H1 (cell line): Measurements from ENCODE around the gene RLBP1. TPM values are rescaled to one million over a fixed set of nuclear protein-coding genes. Genes with fewer than 3 reads are reported as not detected.

ENCODE experiments used
- CTCF ChIA-PET: fragments of 300-600 bp; sonication (Branson Sonifier 250); formaldehyde crosslinking; loops from one replicate; lab custom pipeline; 2021; ENCODE audit not compliant: partially characterized antibody; lab: Charles Lee
- POLR2A ChIA-PET: fragments of 300-600 bp; sonication (Branson Sonifier 250); formaldehyde crosslinking; loops from one replicate; lab custom pipeline; 2021; ENCODE audit warnings: inconsistent platforms; ENCODE audit not compliant: partially characterized antibody; lab: Charles Lee
- DNase-seq, 2 experiments: peaks; one replicate each; pipeline versions ENCODE4 v3.0.0 to v3.0.0-alpha.2; 2010 to 2022; ENCODE audit warnings: low spot score in 2 of 2, low read depth in 1 of 2, mixed read lengths in 1 of 2
- FAIRE-seq: peaks from 2 replicates; lab custom pipeline; 2011; peaks lifted over from hg19 to GRCh38; lab: Jason Lieb, UNC
- H2AFZ ChIP-seq: 2 replicates; pipeline ENCODE4 v1.8.1; 2012; ENCODE audit warnings: low read length, inconsistent platforms
- H2AK5ac ChIP-seq: 2 replicates; pipeline ENCODE4 v1.6.1; 2013; ENCODE audit warnings: low read depth, low read length
- H2BK120ac ChIP-seq: replicated peaks from 2 replicates; pipeline ENCODE3; 2013; ENCODE audit warnings: low read depth, low read length, inconsistent platforms
- H2BK12ac ChIP-seq: 2 replicates; pipeline ENCODE4 v1.6.1; 2013; ENCODE audit warnings: low read depth, low read length
- H2BK15ac ChIP-seq: 2 replicates; pipeline ENCODE4 v1.6.1; 2013; ENCODE audit warnings: low read length
- H2BK20ac ChIP-seq: 2 replicates; pipeline ENCODE4 v1.6.1; 2013; ENCODE audit warnings: low read length
- H2BK5ac ChIP-seq: 2 replicates; pipeline ENCODE4 v1.6.1; 2013; ENCODE audit warnings: low read depth, low read length
- H3K14ac ChIP-seq: 2 replicates; pipeline ENCODE4 v1.6.1; 2013; ENCODE audit warnings: inconsistent platforms; ENCODE audit not compliant: insufficient read length
- H3K18ac ChIP-seq: 2 replicates; pipeline ENCODE4 v1.6.1; 2013; ENCODE audit warnings: low read length; ENCODE audit errors: extremely low read depth
- H3K23ac ChIP-seq: 2 replicates; pipeline ENCODE4 v1.6.1; 2013; ENCODE audit warnings: inconsistent platforms; ENCODE audit not compliant: insufficient read length
- H3K23me2 ChIP-seq: 2 replicates; pipeline ENCODE4 v1.6.1; 2013; ENCODE audit warnings: low read depth, low read length
- H3K27ac ChIP-seq: 2 replicates; pipeline ENCODE4 v1.6.1; 2011; ENCODE audit warnings: low read depth, low read length, inconsistent platforms
- H3K27me3 ChIP-seq, 4 experiments: replicated peaks in 1 of 4; 1 replicate in 1 of 4; 2 replicates in 3 of 4; pipeline versions ENCODE4 v1.6.1 to v1.8.1; 2011 to 2013; ENCODE audit warnings: low read length in 3 of 4, mild to moderate bottlenecking in 3 of 4, inconsistent platforms in 2 of 4, mixed read lengths in 2 of 4, moderate library complexity in 1 of 4; ENCODE audit not compliant: control insufficient read depth in 3 of 4, insufficient read depth in 3 of 4; ENCODE audit errors: extremely low read depth in 1 of 4
- H3K36me3 ChIP-seq, 4 experiments: 2 replicates each; pipeline versions ENCODE4 v1.6.1 to v1.8.1; 2011 to 2013; ENCODE audit warnings: mild to moderate bottlenecking in 4 of 4, low read length in 3 of 4, moderate library complexity in 2 of 4, control low read depth in 1 of 4, inconsistent platforms in 1 of 4; ENCODE audit not compliant: insufficient read depth in 4 of 4, control insufficient read depth in 2 of 4
- H3K4ac ChIP-seq: replicated peaks from 2 replicates; pipeline ENCODE3; 2013; ENCODE audit warnings: low read length, low read depth, mixed read lengths, inconsistent platforms; ENCODE audit not compliant: insufficient read length
- H3K4me1 ChIP-seq, 4 experiments: replicated peaks in 1 of 4; 1 replicate in 1 of 4; 2 replicates in 3 of 4; pipeline versions ENCODE4 v1.6.1 to v1.8.1; 2011 to 2013; ENCODE audit warnings: low read length in 3 of 4, inconsistent platforms in 2 of 4, mixed read lengths in 1 of 4; ENCODE audit not compliant: insufficient read depth in 4 of 4, control insufficient read depth in 3 of 4
- H3K4me2 ChIP-seq, 2 experiments: 2 replicates each; pipeline versions ENCODE4 v1.6.1 to v1.8.1; 2011 to 2013; ENCODE audit warnings: low read depth in 2 of 2, low read length in 2 of 2, control low read depth in 1 of 2, inconsistent platforms in 1 of 2, mild to moderate bottlenecking in 1 of 2; ENCODE audit not compliant: insufficient read depth in 1 of 2
- H3K4me3 ChIP-seq, 4 experiments: fragments of 200-600, 300-600 bp in 1 of 4; sonication (generic), shearing (Covaris generic), sonication (Bioruptor Twin) in 1 of 4; 2 replicates each; pipeline versions ENCODE4 v1.5.1 to v1.8.1; 2011 to 2016; ENCODE audit warnings: low read length in 4 of 4, low read depth in 3 of 4, control low read depth in 2 of 4, inconsistent platforms in 2 of 4, mild to moderate bottlenecking in 2 of 4, mixed read lengths in 1 of 4, moderate library complexity in 1 of 4; ENCODE audit not compliant: insufficient read depth in 2 of 4; ENCODE audit errors: extremely low read depth in 1 of 4
- H3K56ac ChIP-seq: replicated peaks from 2 replicates; pipeline ENCODE3; 2013; ENCODE audit warnings: low read depth, mild to moderate bottlenecking, mixed read lengths, low read length, inconsistent platforms; ENCODE audit not compliant: insufficient read length
- H3K79me1 ChIP-seq: 2 replicates; pipeline ENCODE4 v1.6.1; 2013; ENCODE audit warnings: low read depth, low read length, control low read depth
- H3K79me2 ChIP-seq, 2 experiments: 2 replicates each; pipeline versions ENCODE4 v1.6.1 to v1.8.1; 2012 to 2013; ENCODE audit warnings: low read length in 2 of 2, mild to moderate bottlenecking in 2 of 2, inconsistent platforms in 1 of 2; ENCODE audit not compliant: insufficient read depth in 2 of 2, control insufficient read depth in 1 of 2
- H3K9ac ChIP-seq, 4 experiments: replicated peaks in 1 of 4; 1 replicate in 1 of 4; 2 replicates in 3 of 4; pipeline versions ENCODE4 v1.6.1 to v1.8.1; 2011 to 2013; ENCODE audit warnings: low read depth in 3 of 4, low read length in 3 of 4, control low read depth in 2 of 4, mild to moderate bottlenecking in 2 of 4, moderate library complexity in 2 of 4, inconsistent platforms in 1 of 4; ENCODE audit errors: extremely low read depth in 1 of 4
- H3K9me3 ChIP-seq, 2 experiments: 2 replicates each; pipeline versions ENCODE4 v1.6.1 to v1.8.1; 2012 to 2013; ENCODE audit warnings: mild to moderate bottlenecking in 2 of 2, moderate library complexity in 2 of 2, control low read depth in 1 of 2, inconsistent platforms in 1 of 2, low read depth in 1 of 2, low read length in 1 of 2, mixed read lengths in 1 of 2; ENCODE audit not compliant: insufficient read depth in 2 of 2
- H4K20me1 ChIP-seq, 2 experiments: replicated peaks in 1 of 2; 2 replicates each; pipeline versions ENCODE3 to v1.8.1; 2011 to 2013; ENCODE audit warnings: inconsistent platforms in 2 of 2, low read length in 2 of 2, mild to moderate bottlenecking in 1 of 2; ENCODE audit not compliant: insufficient read depth in 2 of 2, control insufficient read depth in 1 of 2
- H4K5ac ChIP-seq: 2 replicates; pipeline ENCODE4 v1.6.1; 2013; ENCODE audit warnings: low read length, low read depth, mixed read lengths, inconsistent platforms; ENCODE audit not compliant: insufficient read length
- H4K8ac ChIP-seq: 2 replicates; pipeline ENCODE4 v1.8.0; 2013; ENCODE audit warnings: mild to moderate bottlenecking, moderate library complexity, low read length, inconsistent platforms; ENCODE audit not compliant: insufficient read depth; ENCODE audit errors: extremely low read depth
- H4K91ac ChIP-seq: replicated peaks from 2 replicates; pipeline ENCODE3; 2013; ENCODE audit warnings: low read length, mixed read lengths, inconsistent platforms; ENCODE audit not compliant: insufficient read length
- EP300 ChIP-seq, 2 experiments: IDR thresholded peaks; 1 replicate in 1 of 2; 2 replicates in 1 of 2; pipeline ENCODE4 v1.6.1; 2011 to 2012; ENCODE audit warnings: low read depth in 2 of 2, low read length in 2 of 2, mild to moderate bottlenecking in 2 of 2, borderline replicate concordance in 1 of 2, inconsistent platforms in 1 of 2, moderate library complexity in 1 of 2
- WGBS, 2 experiments: shearing (Covaris generic) in 1 of 2; methylation state at CpG; one replicate each; pipeline versions ENCODE4 v1.1.6 to v1.1.7; 2013 to 2015; ENCODE audit warnings: low lambda C conversion rate in 2 of 2, mixed read lengths in 2 of 2, inconsistent platforms in 1 of 2, low coverage in 1 of 2, missing lambda C conversion rate in 1 of 2; ENCODE audit not compliant: insufficient replicate concordance in 2 of 2, insufficient coverage in 1 of 2, insufficient read length in 1 of 2; ENCODE audit errors: extremely low coverage in 1 of 2, missing lambda C conversion rate in 1 of 2; 5-methylcytosine and 5-hydroxymethylcytosine counted together
- polyA plus RNA-seq, 7 experiments: library from polyadenylated mRNA; depleted of rRNA in 3 of 7; stranded (reverse) in 5 of 7; unstranded in 2 of 7; fragments of >200 nt in 5 of 7; fragments of 200-250 nt in 2 of 7; gene quantifications; 1 replicate in 5 of 7; 2 replicates in 1 of 7; 4 replicates in 1 of 7; pipeline versions ENCODE4 v1.2.1 to v1.2.3, GENCODE V29; 2011 to 2013; ENCODE audit warnings: missing spikeins in 2 of 7, mixed read lengths in 2 of 7
- total RNA-seq: library from RNA; stranded (reverse); fragmentation: NEBNext Ultra II Directional; extraction: Animal tissue kit (Norgen Biotek cat#: 25700); gene quantifications from 2 replicates; pipeline ENCODE4 v1.2.1, GENCODE V29; 2021

The RLBP1 gene
- total and polyA plus RNA-seq, 2 of the 8 experiments (the other 6 are each of a cell fraction or from before 2014, with no cell fraction given) = 0.05 TPM; not detected in 1

DNA sequence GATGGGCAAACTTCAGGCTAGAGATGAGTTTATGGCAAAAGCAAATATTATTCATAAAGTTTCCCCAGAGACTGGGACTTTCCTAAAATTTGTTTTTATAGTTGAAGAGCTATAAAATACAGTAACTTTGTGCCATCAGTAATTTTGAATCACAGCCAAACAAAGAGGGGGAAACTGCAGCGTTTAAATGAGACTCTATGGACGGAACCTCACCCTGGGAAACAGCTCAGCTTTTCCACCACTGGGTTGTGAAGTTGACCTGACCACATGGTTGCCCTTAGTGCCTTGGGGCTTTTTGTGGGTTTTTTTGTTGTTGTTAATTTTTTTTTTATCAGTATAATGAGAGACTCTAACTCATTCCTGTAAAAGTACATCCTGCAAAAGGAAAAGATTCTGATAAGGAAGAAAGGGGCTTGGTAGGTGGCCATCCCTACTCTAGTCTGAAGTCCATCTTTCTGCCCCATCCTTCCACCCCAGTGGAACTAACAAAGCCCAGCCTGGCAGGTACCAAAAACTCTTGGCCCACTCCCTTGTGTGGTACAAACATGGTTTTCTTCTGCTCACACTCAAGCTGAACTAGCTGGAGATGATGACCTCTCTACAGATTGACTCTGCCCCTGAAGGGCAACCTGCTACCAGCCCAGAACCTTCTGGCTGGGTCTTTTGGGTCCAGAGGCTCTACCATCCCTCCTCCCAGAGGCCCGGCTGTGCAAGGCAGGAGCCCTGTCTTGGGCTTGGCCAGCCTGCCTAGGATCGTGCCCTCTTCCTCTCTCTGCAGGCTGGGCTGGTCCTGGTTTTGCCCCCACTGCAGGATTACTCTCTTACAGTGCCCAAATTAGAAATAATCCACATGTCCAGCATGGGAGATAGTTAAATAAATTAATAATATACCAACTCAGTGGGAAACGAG, 41.2 kb downstream of the RLBP1 start:
- Histone ChIP-seq H2BK120ac (no peak overlapping the region), H3K4me2 (no peak overlapping the region), H3K9ac (no peak overlapping the region), H3K4me1 (no peaks in the 10 kb centered on the region; a peak in 1 of 7 replicates), H2BK5ac (no peak overlapping the region), H3K23ac (no peak overlapping the region), H2AK5ac (no peak overlapping the region), H3K14ac (no peak overlapping the region), H2BK15ac (no peak overlapping the region), H3K27me3 (no peaks in the 10 kb centered on the region), H3K79me2 (no peaks in the 10 kb centered on the region), H4K8ac (no peak overlapping the region), H3K27ac (no peak overlapping the region), H3K23me2 (no peaks in the 10 kb centered on the region; the same call in 1 of the 2 replicates), H2BK20ac (no peak overlapping the region), H3K4me3 (no peak overlapping the region), H3K4ac (no peak overlapping the region), H4K5ac (no peak overlapping the region), H3K56ac (no peak overlapping the region), H2AFZ (no peak overlapping the region), H3K36me3 (peaks cover 0 to 3% (median 0%) of the 10 kb centered on the region in 4 experiments; a peak in 1 of 8 replicates), H3K18ac (no peak overlapping the region), H3K9me3 (no peaks in the 10 kb centered on the region), H4K91ac (no peak overlapping the region), H2BK12ac (no peak overlapping the region), H3K79me1 (no peaks in the 10 kb centered on the region; the same call in 1 of the 2 replicates), H4K20me1 (no peaks in the 10 kb centered on the region)
- WGBS, 2 experiments = 82% methylated on average over 5 of the region's 5 CpGs; no CpG with 5 or more reads in 1 of the 2 experiments
- no peak for DNase-seq
- CTCF ChIA-PET = interaction anchor here (0.7 to 10.5 kb wide), 14 partner anchors 9 to 1861 kb away, joined by 3 to 198 read pairs (median 5); partner anchors contain the start of gene ABHD2
- FAIRE-seq = no peak
- TF ChIP-seq EP300 (IDR thresholded peaks at IDR 0.05; ENCODE audit: borderline replicate concordance in 1 of 2, low read depth in 2 of 2, low read length in 2 of 2) = no peak
- POLR2A ChIA-PET = interaction anchor here (0.5 to 0.6 kb wide), 2 partner anchors 280 to 743 kb away, joined by 3 read pairs; no protein-coding TSS in a partner anchor
